ENCODE results near the gene ZNF548.
A peak's percentile ranks its signal among the peaks of the same experiment; 100 is the strongest.

Gene ZNF548

DNA sequence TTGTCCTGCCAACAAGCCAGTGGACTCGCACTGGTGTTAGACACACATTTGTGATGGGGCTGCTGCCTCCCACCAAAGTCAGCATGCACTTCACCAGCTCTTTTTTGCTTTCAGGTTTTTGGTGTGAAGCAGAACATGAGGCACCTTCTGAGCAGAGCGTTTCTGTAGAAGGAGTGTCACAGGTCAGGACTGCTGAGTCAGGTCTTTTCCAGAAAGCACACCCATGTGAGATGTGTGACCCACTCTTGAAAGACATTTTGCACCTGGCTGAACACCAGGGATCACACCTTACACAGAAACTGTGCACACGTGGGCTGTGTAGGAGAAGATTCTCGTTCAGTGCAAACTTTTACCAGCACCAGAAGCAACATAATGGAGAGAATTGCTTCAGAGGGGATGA, 33.7 kb upstream of the ZNF548 start:
- peaks cover 37% of the 10 kb centered on the region for H3K36me3 ChIP-seq (replicated peaks)
- in situ Hi-C loops (cut with HindIII; ENCODE audit: low pct_ligation_motif_present, low sequenced_read_pairs) = no loop called here
- DNase-seq = no peak
- TF ChIP-seq CTCF (IDR thresholded peaks at IDR 0.05; ENCODE audit: low read depth, low read length, missing control alignments) = no peak
- no peak overlapping the region for H3K27ac ChIP-seq
- H3K27me3 ChIP-seq (replicated peaks) = no peaks in the 10 kb centered on the region
- no peak overlapping the region for H3K4me3 ChIP-seq (ENCODE audit: low read depth, low read length)

DNA sequence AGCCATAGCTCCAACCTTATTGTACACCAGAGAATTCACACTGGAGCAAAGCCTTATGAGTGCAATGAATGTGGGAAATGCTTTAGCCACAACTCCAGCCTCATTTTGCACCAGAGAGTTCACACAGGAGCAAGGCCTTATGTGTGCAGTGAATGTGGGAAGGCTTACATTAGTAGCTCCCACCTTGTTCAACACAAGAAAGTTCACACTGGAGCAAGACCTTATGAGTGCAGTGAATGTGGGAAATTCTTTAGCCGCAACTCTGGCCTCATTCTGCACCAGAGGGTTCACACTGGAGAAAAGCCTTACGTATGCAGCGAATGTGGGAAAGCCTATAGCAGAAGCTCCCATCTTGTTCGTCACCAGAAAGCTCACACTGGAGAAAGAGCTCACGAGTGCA, 32.2 kb upstream of the ZNF548 start:
- TF ChIP-seq CTCF (IDR thresholded peaks at IDR 0.05; ENCODE audit: low read depth, low read length, missing control alignments) = no peak
- Histone ChIP-seq H3K36me3 (replicated peaks) (peaks cover 37% of the 10 kb centered on the region), H3K4me3 (ENCODE audit: low read depth, low read length) (no peak overlapping the region)

DNA sequence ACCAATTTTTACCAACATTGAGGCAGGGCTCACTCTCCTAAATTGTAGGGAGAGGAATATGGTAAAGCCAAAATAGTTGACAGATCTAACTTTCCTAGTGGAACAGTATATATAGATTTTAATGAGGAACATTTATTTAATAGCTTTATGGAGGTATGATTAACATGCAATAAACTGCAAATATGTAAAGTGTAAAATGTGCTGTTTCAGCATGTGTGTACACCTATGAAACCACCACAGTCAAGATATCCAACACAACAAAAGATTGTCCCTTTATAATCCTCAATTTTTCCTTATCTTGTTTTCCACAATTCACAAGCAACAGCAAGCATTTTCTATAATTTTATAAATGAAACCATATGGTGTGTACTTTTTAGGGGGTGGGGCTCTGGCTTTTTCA, 30.4 kb upstream of the ZNF548 start:
- in situ Hi-C loops (cut with HindIII; ENCODE audit: low pct_ligation_motif_present, low sequenced_read_pairs) = no loop called here
- Histone ChIP-seq H3K27ac (no peak overlapping the region), H3K27me3 (replicated peaks) (no peaks in the 10 kb centered on the region), H3K4me3 (ENCODE audit: low read depth, low read length) (no peak overlapping the region), H3K36me3 (replicated peaks) (peaks cover 35% of the 10 kb centered on the region)
- no peak for DNase-seq
- no peak for TF ChIP-seq CTCF (IDR thresholded peaks at IDR 0.05; ENCODE audit: low read depth, low read length, missing control alignments)

More for the DNA sequence above, 32.2 kb upstream of the ZNF548 start:
- no peak for DNase-seq
- in situ Hi-C loops (cut with HindIII; ENCODE audit: low pct_ligation_motif_present, low sequenced_read_pairs) = no loop called here
- no peak overlapping the region for H3K27ac ChIP-seq
- H3K27me3 ChIP-seq (replicated peaks) = no peaks in the 10 kb centered on the region

DNA sequence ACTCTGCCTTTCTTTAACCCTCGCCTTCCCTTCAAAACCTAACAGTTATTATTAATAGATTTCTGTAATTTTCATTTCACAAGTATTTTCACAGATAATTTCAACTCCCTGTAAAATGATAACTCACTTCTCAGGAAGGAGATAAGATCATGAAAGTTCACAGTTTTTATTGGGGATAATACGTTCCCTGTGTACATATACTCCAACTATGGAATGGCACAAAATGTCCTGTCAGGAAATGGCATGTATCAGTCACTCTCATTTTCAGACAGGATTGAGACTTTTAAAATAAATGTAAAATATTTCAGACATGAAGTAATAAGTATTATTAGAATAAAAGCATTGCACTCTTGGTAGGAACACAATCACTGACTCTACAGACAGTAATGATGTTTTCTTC, 27.2 kb upstream of the ZNF548 start:
- in situ Hi-C loops (cut with HindIII; ENCODE audit: low pct_ligation_motif_present, low sequenced_read_pairs) = no loop called here
- no peak for TF ChIP-seq CTCF (IDR thresholded peaks at IDR 0.05; ENCODE audit: low read depth, low read length, missing control alignments)
- H3K27ac ChIP-seq = peak overlapping the region; percentile 69
- H3K36me3 ChIP-seq (replicated peaks) = peaks cover 6% of the 10 kb centered on the region
- no peak for DNase-seq
- H3K27me3 ChIP-seq (replicated peaks) = no peaks in the 10 kb centered on the region
- peak overlapping the region; percentile 79 for H3K4me3 ChIP-seq (ENCODE audit: low read depth, low read length)

DNA sequence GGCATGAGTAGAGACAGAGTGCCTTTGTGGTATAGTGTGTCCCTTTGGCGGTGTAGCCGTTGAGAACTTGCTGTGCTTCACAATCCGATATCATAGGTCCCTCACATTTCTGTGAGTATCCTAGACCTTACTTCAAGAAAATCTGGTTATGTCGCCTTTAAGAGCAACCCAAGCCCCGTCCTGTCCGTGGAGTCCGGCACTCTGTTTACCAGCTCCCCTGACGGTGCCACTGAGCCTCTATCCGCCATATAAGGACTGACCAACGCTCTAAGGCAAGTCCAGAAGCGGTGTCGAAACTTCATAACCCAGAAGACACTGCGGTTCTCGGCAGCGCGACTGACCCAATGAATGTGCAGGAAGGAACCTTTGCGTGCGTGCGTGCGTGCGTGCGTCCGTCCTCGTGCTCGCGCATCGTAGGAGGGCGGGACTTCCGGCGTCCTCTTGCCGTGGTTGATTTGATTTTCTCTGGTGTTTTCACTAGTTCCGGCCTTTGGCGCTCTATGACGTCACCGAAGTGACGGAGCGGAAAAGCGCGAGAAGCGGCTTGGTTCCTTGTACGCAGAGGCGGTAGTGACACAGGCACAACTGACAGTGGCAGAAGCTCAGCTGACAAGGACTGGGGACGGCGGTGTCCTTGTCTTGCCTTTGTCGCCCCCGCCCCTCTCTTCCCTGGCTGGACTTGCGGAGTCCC, 26.5 kb upstream of the ZNF548 start, which contains the start of the genes TRAPPC2B and ZNF547:
TRAPPC2B (plus strand) TSS at position 555 of the 691 bp plus-strand sequence. CDS start 1,283 bp downstream, outside the sequence.
ZNF547 (plus strand) TSS at position 555 of the 691 bp plus-strand sequence. CDS start 5,005 bp downstream, outside the sequence.
- in situ Hi-C loops (cut with HindIII; ENCODE audit: low pct_ligation_motif_present, low sequenced_read_pairs) = no loop called here
- peak within 1 kb of the TSS; percentile 79 for H3K4me3 ChIP-seq (ENCODE audit: low read depth, low read length)
- no peak for TF ChIP-seq CTCF (IDR thresholded peaks at IDR 0.05; ENCODE audit: low read depth, low read length, missing control alignments)
- no peaks in the 10 kb centered on the region for H3K36me3 ChIP-seq (replicated peaks)
- no peaks in the 10 kb centered on the region for H3K27me3 ChIP-seq (replicated peaks)
- DNase-seq = peak; percentile 100
- H3K27ac ChIP-seq = peak within 1 kb of the TSS; percentile 73

All from brain microvascular endothelial cell (primary cell).